Esophagus (tissue), 2 donors: ENCODE data around the gene CAMKK1. TPM values are rescaled to one million over a fixed set of nuclear protein-coding genes. Genes with fewer than 3 reads are reported as not detected.

Source experiments
- H3K27ac ChIP-seq, 2 donors: one replicate each; pipeline ENCODE4 v1.5.1; 2013; ENCODE audit warnings: low read depth in 2 of 2, mild to moderate bottlenecking in 2 of 2, inconsistent platforms in 1 of 2, low read length in 1 of 2, moderate library complexity in 1 of 2
- H3K27me3 ChIP-seq, 2 donors: one replicate each; pipeline ENCODE4 v1.6.1; 2013; ENCODE audit warnings: low read length in 2 of 2, control low read depth in 1 of 2, mild to moderate bottlenecking in 1 of 2; ENCODE audit not compliant: insufficient read depth in 2 of 2, control insufficient read depth in 1 of 2
- H3K36me3 ChIP-seq, 2 donors: one replicate each; pipeline ENCODE4 v1.6.1; 2013; ENCODE audit warnings: low read length in 1 of 2; ENCODE audit not compliant: control insufficient read depth in 2 of 2, insufficient read depth in 2 of 2
- H3K4me1 ChIP-seq, 2 donors: one replicate each; pipeline ENCODE4 v1.6.1; 2013; ENCODE audit warnings: low read length in 1 of 2; ENCODE audit not compliant: control insufficient read depth in 2 of 2, insufficient read depth in 2 of 2
- H3K4me3 ChIP-seq, 2 donors: one replicate each; pipeline ENCODE4 v1.5.1; 2013; ENCODE audit warnings: low read length in 2 of 2, mild to moderate bottlenecking in 2 of 2, low read depth in 1 of 2, moderate library complexity in 1 of 2
- H3K9me3 ChIP-seq, 2 donors: one replicate each; pipeline ENCODE4 v1.6.1; 2013; ENCODE audit warnings: mild to moderate bottlenecking in 2 of 2, low read depth in 1 of 2, low read length in 1 of 2, moderate library complexity in 1 of 2; ENCODE audit not compliant: control insufficient read depth in 2 of 2, insufficient read depth in 1 of 2
- WGBS, 2 donors: extraction: QIAGEN DNeasy Blood & Tissue Kit; methylation state at CpG; one replicate each; pipeline ENCODE4 v1.1.7; 2013; 5-methylcytosine and 5-hydroxymethylcytosine counted together
- polyA plus RNA-seq, 2 donors: library from polyadenylated mRNA; stranded (reverse); fragments of 200-250 nt; gene quantifications; one replicate each; pipeline ENCODE4 v1.2.3, GENCODE V29; 2013
- donor health status: healthy with polysubstance abuse.
- donor health status: Bipolar disorder and iron deficiency.

CAMKK1 gene
- polyA plus RNA-seq, 2 donors: 4.9 to 5.3 TPM

DNA sequence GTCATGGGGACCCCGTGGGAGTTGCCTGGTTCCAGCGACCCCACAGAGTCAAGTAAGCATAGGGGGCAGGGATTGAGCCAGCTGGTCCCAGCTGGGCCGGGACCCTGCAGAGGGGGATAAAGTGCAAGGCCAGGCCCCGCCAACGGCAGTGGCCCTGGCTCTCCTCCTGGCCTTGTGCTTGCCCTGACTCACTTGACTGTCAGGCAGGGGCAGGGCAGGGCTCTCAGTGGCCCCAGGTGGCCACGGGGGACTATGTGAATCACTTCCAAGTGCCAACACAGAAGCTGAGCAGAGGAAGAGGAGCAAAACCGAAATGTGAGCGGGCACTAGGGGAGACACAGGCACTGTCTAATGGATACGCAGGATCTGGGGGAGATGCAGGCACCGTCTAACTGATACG is 25.2 kb downstream of the CAMKK1 start:
- Histone ChIP-seq H3K27me3 (no peaks in the 10 kb centered on the region), H3K27ac (no peak overlapping the region), H3K36me3 (peaks cover 0 to 7% of the 10 kb centered on the region in 2 donors), H3K4me1 (peaks cover 0 to 4% of the 10 kb centered on the region in 2 donors), H3K9me3 (no peaks in the 10 kb centered on the region), H3K4me3 (no peak overlapping the region)
- WGBS, 2 donors: 79 to 80% methylated on average over 11 of the region's 11 CpGs

DNA sequence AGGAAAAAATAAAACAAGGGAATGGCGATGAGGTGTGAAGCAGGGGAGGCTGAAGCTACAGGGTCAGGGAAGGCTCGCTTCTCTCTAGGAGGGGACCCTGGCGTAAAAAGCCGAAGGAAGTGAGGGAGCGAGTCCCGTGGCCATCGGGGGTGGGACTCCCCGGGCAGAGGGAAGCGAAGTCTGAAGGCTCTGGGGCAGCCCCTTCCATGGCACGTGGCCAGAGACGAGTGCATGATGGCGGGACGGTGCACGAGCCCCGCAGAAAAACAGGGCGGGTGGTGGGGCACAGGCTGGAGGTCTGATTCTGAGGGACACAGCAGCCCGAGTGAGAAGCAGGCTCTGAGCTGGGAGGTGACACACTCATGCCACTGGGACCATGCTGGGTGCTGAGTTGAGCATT is 25.7 kb downstream of the CAMKK1 start:
- 79 to 81% methylated on average over 17 of the region's 17 CpGs for WGBS, 2 donors
- Histone ChIP-seq H3K27me3 (no peaks in the 10 kb centered on the region), H3K9me3 (no peaks in the 10 kb centered on the region)

DNA sequence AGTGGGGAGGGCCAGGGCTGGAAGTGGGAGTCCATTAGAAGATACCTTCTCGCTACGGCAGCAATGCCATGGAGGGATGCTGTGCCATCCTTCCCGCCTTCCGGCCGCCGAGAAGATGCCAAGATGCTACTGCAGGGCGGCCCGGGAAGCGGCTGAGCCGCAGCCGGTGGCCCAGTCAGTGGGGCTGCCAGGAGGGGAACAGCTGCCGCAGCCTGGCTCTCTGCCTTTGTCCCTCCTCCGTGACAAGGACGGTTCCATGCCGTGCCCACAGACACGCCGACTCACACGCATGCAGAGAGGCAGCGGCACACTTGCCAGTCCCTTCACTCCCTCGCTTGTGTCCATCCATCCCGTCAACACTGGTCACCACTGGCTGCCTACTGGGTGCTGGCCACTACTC is 26.6 kb downstream of the CAMKK1 start:
- Histone ChIP-seq H3K4me1 (peaks cover 0 to 4% of the 10 kb centered on the region in 2 donors), H3K4me3 (no peak overlapping the region), H3K27ac (no peak overlapping the region), H3K9me3 (no peaks in the 10 kb centered on the region), H3K36me3 (peaks cover 3 to 4% of the 10 kb centered on the region in 2 donors), H3K27me3 (no peaks in the 10 kb centered on the region)
- WGBS, 2 donors: 91 to 93% methylated on average over 17 to 21 of the region's 21 CpGs

More for the DNA sequence above, 25.7 kb downstream of the CAMKK1 start:
- Histone ChIP-seq H3K36me3 (peaks cover 0 to 3% of the 10 kb centered on the region in 2 donors), H3K27ac (no peak overlapping the region), H3K4me3 (no peak overlapping the region), H3K4me1 (peaks cover 0 to 4% of the 10 kb centered on the region in 2 donors)

DNA sequence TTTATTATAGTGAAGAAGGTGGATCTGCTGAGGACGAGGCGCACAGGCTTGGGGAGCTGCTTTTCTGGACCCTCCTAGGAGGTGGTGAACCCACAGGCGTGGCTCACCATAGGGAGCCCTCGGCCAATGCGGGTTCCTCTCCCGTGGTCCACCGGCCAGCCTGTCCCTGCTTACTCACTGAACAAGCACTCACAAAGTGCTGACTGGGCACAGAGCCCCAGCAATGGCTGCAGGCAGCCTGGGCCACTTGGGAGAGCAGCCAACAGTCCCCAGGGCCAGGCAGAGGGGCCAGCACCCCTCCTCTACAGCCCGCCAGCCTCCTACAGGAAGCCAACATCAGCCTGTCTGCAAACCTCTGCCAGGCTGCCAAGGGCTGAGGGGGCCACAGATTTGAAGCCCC is 27.7 kb downstream of the CAMKK1 start:
- no peak overlapping the region for H3K27ac ChIP-seq
- no peaks in the 10 kb centered on the region for H3K4me1 ChIP-seq
- no peaks in the 10 kb centered on the region for H3K27me3 ChIP-seq

DNA sequence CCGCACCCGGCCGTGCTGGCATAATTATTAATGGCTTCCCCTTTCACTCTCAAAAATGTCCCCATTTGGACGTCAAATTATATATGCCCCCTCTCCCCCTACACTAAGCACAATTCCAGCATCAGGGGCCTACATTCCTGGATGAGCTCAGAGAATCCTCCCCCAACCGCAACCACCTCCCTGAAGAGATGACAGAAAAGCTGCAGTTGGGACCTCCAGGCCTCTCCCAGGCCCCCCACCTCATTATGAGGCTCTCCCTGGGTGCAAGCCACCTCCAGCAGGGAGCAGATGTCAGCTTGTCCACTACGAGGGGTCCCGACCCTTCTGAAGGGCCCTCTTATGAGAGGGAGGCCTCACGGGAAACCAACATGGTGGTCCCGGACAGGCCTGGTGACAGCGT is 28.3 kb downstream of the CAMKK1 start:
- peaks cover 11 to 14% of the 10 kb centered on the region in 2 donors for H3K36me3 ChIP-seq
- H3K4me3 ChIP-seq: no peak overlapping the region
- no peak overlapping the region for H3K27ac ChIP-seq
- no peaks in the 10 kb centered on the region for H3K9me3 ChIP-seq
- 90 to 92% methylated on average over 10 of the region's 10 CpGs for WGBS, 2 donors
- H3K4me1 ChIP-seq: no peaks in the 10 kb centered on the region
- no peaks in the 10 kb centered on the region for H3K27me3 ChIP-seq

More for the DNA sequence above, 27.7 kb downstream of the CAMKK1 start:
- H3K4me3 ChIP-seq: no peak overlapping the region
- H3K9me3 ChIP-seq: no peaks in the 10 kb centered on the region
- 73 to 76% methylated on average over 8 of the region's 8 CpGs for WGBS, 2 donors
- H3K36me3 ChIP-seq: peaks cover 10 to 11% of the 10 kb centered on the region in 2 donors

DNA sequence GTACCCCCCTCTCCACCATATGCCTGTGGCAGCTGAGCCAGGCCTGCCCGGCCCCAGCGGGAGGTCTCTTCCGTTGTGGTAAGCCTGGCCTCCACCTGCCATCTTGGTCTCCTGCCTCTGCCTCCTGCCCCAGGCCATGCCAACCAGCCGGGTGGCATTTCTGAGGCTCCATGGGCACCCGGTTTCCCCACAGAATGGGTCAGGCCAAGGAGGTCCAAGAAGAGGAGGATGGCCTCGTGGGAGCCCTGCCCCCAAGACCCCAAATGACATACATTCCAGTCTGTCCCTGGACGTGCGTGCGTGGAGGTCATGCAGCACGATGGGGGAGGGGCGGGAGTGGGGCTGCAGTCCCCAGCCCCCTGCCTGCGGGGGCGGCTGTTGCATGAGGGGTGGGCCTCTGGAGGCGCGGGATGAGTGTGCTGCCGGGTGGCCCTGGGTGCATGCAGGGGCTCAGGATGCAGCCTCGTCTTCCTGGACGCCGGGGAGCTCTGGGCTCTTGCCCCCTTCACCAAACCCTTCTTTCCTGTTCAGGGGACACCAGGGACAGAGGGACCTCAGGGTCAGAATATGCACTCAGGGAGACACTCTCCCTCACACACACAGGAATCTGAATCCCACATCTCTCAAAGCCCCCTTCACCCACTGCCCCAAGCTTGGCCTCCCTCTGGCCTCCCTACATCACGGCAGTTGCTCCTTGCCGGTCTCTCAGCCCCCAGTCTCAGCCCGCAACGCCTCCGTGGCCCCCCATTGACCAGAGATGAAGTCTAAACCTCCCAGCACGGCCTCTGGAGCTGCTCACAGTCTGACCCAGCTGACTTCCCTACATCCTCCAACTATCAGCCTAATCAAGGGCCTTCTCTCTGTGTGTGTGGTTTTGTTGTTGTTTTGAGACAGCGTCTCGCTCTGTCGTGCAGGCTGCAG is 30.8 kb downstream of the CAMKK1 start:
- Histone ChIP-seq H3K4me1 (no peaks in the 10 kb centered on the region), H3K27ac (no peak overlapping the region), H3K4me3 (no peak overlapping the region), H3K9me3 (no peaks in the 10 kb centered on the region), H3K36me3 (peaks cover 11 to 14% of the 10 kb centered on the region in 2 donors), H3K27me3 (no peaks in the 10 kb centered on the region)
- 85 to 89% methylated on average over 28 of the region's 28 CpGs for WGBS, 2 donors

DNA sequence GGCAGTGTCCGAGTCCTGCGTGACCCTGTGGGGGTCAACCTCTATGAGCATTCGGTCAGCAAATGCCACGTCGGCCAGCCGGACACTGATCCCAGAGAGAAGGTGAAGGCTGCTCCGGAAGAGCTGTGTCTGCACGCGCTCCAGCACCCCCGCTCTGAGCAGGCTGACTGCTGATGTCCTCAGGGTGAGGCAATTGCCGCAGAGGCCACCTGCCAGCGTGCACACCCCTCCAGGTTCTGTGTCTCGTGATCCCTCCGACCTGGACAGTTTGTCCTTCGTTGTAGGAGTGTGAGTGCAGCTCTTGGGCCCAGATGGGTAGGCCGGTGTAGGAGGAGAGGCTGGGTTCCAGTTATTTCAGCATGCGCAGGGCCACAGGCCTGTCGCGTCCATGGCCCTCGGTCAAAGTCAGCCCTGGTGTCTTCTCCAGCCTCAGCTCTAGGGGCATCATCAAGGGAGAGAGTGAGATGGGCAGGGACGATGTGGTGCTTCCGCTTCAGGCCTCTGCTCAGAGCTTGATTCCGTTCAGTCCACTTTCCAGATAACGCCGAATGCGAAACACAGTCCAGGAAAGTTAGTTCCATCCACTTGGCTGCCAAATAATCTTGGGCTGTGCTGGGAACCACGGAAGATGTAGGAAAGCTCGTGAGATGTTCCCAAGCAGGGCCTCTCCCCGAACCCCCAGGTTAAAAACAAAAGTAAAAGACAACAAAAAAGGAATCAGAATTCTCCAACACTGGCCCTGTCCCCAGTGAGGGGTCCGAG is 31.7 kb downstream of the CAMKK1 start:
- Histone ChIP-seq H3K9me3 (no peaks in the 10 kb centered on the region), H3K4me3 (no peak overlapping the region), H3K36me3 (peaks cover 11 to 14% of the 10 kb centered on the region in 2 donors), H3K27me3 (no peaks in the 10 kb centered on the region), H3K27ac (no peak overlapping the region), H3K4me1 (no peaks in the 10 kb centered on the region)
- WGBS, 2 donors: 91 to 94% methylated on average over 30 of the region's 30 CpGs

- H3K9me3 ChIP-seq: no peaks in the 10 kb centered on the region
- no peaks in the 10 kb centered on the region for H3K27me3 ChIP-seq
- no peaks in the 10 kb centered on the region for H3K4me1 ChIP-seq
- no peak overlapping the region for H3K27ac ChIP-seq
- WGBS, 2 donors: 69 to 87% methylated on average over 7 to 9 of the region's 9 CpGs
- H3K36me3 ChIP-seq: peaks cover 11 to 14% of the 10 kb centered on the region in 2 donors
- H3K4me3 ChIP-seq: no peak overlapping the region
These were observed 32.9 kb downstream of the CAMKK1 start for GRCh38 chr17:3859940-3860339.

DNA sequence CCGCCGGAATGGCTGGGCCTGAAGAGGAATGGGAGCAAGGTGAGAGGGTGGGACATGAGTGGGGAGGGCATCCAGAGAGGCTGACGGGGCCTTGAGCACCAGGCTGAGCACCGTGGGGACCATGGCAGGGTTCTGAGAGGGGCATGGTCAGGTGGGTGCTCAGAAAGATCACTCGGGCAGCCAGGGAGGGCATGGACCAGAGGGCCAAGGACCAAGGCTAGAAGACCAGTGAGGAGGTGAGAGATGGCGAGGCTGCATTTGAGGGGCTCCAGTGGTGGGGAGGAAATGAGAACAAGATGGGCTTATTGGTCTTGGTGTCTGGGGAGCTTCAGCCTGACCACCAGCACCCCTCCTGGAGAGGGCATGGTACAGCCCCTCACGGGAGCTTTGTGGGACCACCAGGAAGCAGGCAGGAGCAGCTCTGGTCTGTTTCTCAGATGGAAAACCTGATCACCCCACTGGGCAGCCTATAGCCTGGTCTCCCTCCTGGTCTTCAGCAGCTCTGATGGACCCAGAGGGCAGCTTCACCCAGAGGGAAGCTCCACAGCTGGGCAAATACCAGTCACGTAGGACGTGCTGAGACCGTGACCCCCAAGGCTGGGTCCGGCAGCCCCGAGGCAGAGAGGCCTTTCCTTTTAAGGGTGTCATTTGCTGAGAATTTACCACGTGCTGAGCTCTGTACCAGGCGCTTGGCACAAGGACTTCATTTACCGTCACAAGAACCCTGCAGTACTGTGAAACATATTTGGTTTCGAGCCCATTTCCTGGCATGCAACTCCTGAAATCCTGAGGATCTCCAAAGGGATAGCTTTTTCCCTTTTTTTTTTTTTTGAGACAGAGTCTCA is 35.4 kb downstream of the CAMKK1 start:
- Histone ChIP-seq H3K27me3 (no peaks in the 10 kb centered on the region), H3K4me1 (no peaks in the 10 kb centered on the region), H3K27ac (no peak overlapping the region), H3K4me3 (no peak overlapping the region), H3K9me3 (no peaks in the 10 kb centered on the region), H3K36me3 (peaks cover 11 to 14% of the 10 kb centered on the region in 2 donors)
- WGBS, 2 donors: 69 to 77% methylated on average over 16 of the region's 16 CpGs
